GM18909 (cell line): ENCODE results near the gene ARID1B.

Source experiments
- ATAC-seq: cut with Tn5 transposase; IDR thresholded peaks from one replicate; pipeline ENCODE4 v1.9.1; 2021; ENCODE audit warnings: mild to moderate bottlenecking; ENCODE audit not compliant: unreplicated experiment, poor library complexity

Gene ARID1B

DNA sequence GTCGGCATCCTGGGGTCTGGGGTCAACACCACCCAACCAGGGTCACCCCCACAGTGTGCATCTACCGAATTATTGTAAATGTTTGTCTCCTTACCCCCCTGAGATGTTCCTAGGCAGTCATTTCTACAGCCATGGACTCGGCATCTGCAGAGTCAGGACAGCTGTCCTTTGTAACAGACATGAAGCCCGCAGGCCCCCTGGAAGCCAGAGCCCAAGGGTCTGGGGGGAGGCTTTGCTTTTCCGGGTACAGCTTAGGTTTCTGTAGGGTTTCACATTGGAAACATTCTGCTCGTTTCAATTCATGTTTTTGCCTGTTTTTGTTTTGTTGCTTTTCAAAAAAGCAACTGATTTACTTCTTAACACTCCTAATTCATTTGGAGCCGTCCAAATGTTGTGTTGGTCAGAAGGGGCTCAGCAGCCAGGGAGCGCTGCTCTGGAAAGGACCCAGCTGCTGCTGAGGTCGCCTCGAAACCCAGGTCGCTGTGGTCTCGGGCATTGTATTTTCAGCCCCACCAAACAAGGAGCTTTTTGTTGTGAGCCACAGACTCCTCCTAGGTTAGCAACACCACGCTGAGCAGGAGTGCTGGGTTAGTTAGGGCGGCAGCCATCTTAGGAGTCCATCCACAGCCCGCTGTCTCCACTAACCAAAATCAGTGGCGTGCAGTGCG is 385.7 kb downstream of the ARID1B start:
- no peak for ATAC-seq

DNA sequence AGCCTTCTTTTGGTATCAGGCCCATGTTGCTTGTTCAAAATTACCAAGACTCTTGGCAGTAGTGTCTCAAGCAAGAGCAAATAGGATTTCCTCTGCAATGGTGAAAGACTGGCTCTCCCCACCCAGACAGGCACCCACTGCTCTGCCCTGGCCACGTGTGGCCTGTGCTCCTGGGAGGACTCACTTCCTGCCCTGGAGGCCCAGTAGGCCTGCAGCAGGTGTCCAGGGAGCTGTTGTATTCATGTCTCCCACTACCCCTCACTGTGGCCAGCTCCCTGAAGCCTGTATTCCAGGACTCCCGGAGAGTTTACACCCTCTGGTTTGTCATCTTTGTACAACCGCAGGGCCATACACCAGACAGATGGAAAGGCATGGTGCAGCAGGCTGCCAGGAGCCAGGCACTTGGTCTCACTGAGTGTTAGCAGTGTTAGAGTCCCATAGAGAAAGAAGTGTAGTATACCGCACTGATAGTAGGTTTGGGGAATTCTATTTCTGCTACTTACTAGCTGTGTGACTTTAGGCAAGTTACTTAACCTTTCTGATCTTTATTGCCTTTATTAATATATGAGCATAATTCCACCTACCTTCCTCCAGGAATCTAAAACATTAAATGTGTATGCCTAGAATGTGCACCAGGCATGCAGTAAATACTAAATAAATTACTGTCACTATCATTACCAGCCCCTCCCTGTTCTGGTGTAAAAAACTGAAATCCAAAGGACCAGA is 386.4 kb downstream of the ARID1B start:
- ATAC-seq: no peak

DNA sequence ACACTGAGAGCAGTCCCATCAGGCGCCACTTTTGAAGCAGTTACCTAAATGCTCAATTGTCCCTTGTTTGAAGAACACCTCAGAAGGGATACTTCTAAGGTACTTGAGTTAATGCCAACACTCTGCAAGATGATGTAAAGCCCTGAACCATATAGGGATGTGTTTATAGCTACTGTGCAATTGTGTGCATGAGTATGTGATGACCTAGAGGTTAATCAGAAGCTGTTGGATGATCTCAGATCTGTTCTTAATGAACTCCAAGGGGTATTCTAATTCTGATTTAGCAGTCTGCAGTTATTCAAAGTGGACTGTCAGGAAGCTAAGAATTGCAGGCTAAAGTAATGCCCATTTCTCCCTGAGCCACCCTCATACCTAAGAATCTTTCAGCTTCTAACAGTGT is 387.8 kb downstream of the ARID1B start:
- no peak for ATAC-seq

DNA sequence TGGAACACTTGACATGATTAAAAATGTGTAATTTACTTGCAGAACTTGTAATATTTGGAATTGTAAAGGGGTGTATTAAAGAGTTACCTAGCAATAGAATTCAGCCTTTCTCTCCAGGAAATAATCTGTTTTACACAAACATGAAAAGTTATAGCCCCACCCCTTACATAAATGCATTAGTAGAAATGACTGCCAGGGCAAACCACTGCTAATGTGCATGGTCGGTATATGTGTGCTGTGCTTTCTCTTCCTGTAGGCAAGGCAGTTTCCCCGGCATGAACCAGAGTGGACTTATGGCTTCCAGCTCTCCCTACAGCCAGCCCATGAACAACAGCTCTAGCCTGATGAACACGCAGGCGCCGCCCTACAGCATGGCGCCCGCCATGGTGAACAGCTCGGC is 389.6 kb downstream of the ARID1B start:
- no peak for ATAC-seq

DNA sequence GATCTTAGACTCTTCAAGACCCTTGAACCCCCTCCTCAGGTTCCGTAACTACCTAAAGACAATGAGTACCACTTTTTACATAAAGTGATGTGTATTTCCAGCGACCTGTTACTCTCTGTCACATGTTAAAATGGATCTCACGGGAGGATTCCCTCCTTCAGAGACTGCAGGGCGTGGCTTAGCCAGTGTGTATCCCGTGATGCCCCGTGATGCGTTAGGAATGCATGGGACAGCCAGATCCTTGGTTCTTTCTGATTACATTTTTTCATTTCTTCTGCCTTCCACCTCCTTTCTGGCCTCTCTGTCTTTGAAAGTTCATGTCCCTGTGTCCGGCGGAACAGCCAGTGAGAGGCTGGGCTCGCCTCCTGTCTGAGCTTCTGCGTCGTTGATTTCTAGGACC is 390.7 kb downstream of the ARID1B start:
- no peak for ATAC-seq

DNA sequence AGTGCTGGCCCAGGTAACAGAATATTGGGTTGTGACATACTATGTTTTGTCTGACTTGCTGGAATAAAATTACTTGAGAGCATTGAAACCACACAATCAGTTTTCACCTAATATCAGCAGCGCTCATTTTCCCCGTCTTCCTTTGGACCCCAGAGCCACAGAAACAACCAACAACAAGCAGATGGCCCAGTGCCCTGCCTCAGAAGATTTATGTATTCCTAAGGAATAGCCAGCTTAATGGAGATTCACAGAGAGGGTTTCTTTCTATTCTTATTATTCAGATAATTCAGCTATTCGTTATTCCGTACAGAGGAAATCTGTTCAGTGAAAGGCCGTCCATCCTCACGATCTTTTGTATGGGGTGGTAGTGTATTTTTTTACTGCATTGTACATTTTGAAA is 391.3 kb downstream of the ARID1B start:
- no peak for ATAC-seq

DNA sequence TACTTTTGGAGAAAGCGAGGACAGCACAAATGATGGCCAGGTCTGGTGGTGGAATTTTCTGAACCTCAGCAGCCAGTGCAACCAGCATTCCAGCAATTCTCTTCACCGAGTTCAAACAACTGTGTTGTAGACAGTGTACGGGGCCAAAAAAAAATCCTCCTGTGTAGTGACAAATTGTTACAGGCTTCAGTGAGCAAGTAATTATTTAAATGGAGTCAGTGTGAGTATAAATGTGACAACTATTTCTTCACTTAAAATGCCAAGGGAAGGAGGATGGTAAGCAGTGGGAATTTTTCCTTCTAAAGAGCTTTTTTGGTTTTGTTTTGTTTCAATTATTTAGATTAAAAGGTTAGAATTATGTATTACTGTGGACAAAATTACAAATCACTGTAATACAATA is 392.0 kb downstream of the ARID1B start:
- ATAC-seq: no peak

DNA sequence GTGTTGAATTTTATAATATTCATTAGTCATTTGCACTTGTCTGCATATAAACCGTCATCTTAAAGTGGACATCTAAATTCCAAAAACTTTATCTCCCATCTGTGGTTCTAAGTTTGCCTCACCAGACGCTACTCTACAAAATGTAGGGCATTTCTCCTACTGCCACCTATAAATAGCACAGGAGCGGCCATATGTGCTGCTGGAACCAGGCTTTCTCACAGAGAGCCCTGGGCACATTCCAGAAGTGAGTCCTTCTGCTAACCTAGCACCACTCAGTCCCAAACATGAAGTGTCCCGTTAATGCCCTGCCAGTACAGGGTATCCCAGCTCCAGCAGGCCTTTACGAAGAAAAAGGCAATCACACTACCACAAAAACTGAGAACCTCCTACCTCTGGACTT is 392.5 kb downstream of the ARID1B start:
- no peak for ATAC-seq

DNA sequence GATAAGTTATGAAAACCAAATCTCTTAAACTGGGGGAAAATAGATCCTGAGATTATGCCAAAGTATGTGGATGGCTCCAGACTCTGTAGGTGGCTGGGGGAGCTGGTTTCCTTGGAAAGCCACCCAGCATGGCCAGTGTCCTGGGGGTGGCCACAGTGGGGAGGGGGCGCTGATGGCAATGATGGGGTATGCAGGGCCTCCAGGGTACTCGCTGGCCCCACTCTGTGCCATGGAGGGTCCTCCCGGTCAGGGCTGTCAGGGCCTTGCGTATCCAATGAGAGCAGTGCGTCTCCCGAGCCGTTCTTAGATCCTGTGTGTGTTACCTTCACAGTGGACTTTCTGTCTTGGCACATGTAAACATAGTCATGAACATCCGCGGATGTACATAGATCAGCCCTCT is 393.4 kb downstream of the ARID1B start:
- no peak for ATAC-seq

DNA sequence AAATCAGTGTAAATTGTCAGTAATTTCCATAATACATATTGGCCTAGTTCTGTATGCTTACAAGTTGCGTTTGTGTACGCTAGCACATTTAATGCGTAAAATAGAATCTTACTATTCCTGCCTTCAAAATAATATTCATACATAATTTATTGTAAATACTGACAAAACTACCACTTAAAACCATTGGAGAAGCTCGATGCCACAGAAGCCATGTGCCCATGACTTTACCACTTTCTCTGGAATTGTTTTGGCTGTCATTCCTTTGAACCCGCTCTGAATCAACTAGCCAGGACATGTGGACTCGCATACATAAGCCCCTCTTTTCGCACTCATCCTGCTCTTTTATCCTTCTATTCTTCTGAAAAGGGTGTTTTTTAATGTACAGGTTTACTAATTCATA is 394.6 kb downstream of the ARID1B start:
- no peak for ATAC-seq

DNA sequence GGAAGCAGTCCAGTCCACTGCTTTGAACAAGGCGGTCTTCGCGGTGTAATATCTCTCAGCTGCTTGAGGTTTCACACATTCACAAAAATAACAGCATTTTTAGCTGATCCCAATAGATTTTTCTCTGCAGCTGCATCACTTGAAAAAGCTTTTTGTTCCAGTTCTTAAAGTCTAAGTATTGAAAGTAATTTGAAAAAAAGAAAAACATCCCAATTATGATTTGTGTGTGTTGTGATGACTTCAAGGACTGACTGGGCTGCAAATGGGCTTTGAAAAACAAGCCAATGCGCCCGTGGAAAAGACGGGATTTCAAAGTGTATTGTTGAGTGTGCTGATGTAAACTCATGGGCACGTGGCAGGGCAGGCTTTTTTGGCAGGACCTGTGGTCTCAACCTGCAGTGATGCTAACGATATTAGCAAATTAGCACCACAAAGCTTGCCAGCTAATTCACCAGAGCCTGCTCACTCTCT is 395.1 kb downstream of the ARID1B start:
- no peak for ATAC-seq

DNA sequence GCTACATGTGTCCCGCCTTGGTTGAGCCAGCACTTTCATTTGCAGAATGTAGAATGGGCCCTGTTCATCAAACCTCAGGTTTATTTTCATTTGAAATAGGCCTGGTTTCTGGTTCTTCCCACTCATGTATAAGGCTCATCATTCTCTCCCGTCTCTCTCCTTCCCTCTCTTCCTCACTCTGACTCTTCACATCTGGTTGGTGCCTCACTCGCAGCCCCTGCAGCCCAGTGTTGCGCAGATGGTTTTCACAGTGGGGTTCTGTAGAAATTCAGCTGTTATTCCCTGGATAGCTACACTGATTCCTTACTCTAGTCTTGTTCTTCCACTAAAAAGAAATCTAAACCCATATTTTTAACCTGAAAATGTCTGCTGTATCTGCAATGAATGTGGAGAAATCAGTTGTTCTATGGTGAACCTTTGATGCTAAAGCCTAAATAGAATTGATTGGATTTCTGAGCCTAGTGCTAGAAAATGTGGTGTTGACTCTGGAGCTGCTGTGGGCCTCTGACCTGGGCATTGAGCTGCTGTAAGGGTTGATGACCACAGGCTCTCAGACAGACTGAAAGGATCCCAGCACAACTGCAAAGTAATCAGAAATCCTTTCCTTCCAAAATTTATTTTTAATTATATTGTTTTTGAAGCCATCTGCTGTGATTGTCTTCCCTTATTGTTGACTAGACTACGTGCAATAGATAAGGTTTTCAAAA is 395.8 kb downstream of the ARID1B start:
- no peak for ATAC-seq

DNA sequence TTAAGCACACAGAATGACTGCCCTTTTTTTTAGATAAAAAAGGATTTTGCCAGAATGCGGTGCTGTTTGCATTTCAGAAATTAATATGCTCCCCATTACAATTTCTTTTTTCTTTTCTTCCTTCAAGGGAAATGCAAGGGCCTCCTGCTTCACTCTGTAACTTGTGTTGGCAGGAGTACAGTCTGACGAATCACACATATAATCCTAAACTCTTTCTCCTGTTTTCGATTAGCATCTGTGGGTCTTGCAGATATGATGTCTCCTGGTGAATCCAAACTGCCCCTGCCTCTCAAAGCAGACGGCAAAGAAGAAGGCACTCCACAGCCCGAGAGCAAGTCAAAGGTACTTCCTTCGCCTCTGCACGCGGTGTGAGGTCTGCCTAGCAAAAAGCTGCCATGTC is 396.6 kb downstream of the ARID1B start:
- ATAC-seq: no peak

DNA sequence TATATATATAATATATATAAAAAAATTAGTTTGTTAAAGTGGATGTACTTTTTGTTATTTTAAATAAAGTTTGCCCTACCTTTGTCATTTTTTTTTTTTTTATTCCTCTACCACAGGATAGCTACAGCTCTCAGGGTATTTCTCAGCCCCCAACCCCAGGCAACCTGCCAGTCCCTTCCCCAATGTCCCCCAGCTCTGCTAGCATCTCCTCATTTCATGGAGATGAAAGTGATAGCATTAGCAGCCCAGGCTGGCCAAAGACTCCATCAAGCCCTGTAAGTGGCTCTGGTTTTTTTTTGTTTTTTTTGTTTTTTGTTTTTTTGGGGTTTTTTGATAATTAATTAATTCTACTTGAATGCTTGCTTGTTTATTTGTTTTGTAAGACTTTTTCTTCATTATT is 397.6 kb downstream of the ARID1B start:
- ATAC-seq: no peak

DNA sequence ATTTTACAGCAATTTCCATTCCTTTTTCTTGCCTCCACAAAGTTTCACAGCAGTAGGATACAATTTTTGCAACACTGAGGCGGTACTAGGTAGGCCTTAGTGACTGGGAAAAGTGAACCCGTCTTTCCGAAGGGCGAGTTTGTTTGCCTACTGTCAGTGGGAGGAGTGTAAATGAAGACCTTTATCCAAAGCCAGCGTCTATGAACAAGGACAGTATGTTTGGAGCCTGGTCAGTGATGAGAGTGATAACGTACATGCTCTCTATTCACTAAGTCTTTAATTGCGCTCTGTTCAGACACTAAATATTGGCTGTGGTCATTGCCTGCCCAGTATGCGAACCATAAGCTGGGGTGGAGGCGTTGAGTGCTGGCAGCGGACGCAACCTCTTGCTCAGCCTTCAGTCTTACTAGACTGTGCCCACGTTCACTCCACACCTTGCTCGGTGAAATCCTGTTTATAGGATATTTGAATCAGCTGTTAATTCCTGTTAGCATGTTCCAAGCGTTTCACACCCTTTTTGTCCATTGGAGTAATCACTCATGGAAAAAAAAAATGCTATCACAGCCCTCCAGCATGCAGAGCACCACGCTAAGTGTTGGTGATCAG is 400.7 kb downstream of the ARID1B start:
- no peak for ATAC-seq

DNA sequence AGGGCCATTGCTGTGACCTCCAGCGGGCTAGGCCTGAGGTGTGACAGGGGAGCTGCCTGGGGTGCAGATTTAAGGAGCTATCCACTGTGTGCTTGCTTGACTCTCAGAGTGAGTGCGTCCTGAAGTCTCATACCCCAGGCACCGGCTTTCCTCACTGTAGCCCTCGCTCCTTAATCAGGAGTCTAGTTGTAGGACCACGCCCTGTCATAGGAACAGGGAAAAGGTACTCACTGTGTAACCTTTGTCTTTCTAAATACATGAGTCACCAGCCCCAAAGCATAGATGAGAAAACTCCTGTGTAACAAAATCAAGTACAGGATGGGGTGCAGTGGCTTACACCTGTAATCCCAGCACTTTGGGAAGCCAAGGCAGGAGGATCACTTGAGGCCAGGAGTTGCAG is 404.5 kb downstream of the ARID1B start:
- ATAC-seq: no peak

DNA sequence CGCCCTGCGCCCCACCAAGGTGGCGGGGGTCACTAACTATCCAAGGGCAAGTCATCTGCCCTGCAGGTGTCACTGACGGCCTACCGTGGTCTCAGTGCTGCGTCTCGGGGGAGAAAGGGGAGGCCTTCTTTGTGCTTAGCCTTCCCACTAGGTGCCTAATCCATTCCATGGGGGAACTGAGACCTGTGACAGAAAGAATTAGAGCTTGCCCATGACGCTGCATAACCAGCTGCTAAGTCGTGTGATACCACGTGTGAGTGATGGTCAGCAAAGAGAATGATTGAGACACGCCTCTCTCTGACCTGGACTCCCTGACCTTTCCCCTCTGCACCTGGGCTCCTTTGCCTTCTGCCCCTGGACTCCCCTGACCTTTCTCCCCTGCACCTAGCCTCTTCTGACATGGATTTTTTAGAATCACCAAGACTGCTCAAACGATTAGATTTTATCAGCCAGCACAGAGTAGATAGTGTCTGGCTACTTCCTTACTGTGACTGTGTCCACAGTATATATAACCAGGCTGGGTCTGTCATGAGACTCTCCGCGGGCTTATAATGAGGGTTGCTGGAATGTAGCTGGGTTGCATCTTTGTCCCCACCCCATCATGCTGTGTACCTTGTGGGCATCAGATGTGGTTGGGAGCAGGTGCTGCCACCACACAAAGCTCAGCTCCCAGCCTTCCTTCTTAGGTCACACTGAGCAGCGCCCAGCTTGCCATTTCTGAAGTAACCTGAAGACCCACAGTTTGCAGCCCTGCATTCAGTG is 405.5 kb downstream of the ARID1B start:
- ATAC-seq: no peak

DNA sequence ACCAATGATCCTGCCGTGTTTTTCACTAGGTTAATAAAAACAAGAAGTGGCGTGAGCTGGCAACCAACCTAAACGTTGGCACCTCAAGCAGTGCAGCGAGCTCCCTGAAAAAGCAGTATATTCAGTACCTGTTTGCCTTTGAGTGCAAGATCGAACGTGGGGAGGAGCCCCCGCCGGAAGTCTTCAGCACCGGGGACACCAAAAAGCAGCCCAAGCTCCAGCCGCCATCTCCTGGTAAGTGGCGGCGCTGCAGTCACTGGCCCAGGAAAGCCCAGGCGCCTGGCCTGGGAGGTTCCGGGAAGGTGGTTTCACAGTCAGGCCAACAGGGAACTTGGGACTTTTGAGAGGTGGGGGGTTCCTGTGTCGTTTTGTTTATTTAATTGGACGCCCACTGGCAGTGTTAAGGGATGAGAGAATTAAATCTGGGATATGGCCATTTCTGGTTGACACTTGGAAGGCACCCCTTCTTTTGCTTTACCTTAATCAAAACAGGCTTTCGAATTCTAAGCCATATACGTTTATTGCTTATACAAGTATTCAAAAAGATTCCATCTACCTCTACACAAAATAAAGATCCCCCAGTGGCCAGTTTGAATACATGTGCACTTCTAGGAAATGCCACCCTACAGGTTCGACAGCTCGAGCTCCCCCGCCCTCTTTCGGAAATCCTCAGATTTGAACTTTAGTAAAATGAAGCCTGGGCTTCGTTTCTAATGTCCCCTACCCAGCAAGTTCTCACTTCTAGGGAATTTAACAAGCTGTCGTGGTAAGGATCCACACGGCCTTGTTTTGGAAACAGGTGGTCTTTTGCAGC is 407.2 kb downstream of the ARID1B start:
- ATAC-seq: no peak

DNA sequence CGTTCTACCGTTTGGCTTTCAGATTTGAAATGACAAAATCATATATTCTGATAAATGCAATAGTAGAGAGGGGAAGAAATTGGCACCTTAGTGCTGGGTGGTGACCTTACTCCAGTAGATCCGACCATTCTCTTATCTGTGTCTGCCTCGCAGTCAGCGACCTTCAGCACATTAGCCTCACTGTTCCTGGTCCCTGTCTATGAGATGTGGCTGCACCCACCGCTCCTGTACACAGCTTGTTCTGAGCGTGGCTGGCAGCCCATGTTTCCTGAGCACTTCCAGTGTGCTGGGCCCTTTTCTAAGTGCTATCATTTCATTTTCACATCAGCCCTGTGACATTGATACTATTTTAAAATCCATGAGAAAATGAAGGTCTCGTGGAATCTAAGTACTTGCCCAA is 408.0 kb downstream of the ARID1B start:
- no peak for ATAC-seq

DNA sequence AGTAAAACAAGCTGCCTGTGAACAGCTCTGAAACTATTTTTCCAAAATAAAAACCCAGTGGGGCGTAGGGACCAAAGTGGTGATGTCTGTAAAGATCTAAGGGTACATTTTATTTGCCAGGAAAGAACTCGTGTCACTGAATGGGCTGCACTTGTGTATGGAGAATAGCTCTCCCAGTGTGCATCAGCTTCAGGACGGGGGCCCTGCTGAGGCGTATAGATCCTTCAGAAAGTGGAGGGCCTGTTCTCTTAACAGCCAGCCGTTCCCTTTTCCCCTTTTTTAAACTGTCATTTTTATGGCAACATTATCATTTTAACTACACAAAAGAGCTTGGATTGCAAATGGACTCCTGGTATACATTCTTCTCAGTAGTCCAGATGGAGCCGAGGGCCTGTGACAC is 408.8 kb downstream of the ARID1B start:
- ATAC-seq: no peak
